Activated gamma-delta T cell treated with anti-CD3 and anti-CD28 coated beads, Interleukin-2, amount 50 U/mL, for 16 hours (primary cell): ENCODE data around the gene SPP1.

ENCODE experiments used
- DNase-seq: peaks from one replicate; pipeline ENCODE4 v3.0.0-alpha.2; 2020; ENCODE audit warnings: low read depth

Gene SPP1

GRCh38 chr4:87953826-87954225 lies 21.7 kb upstream of the SPP1 start:
- no peak for DNase-seq

GRCh38 chr4:87956501-87956900 lies 19.0 kb upstream of the SPP1 start:
- DNase-seq = no peak

- no peak for DNase-seq
Observed at GRCh38 chr4:87957061-87957460, 18.5 kb upstream of the SPP1 start.

GRCh38 chr4:87961993-87962392 lies 13.5 kb upstream of the SPP1 start:
- DNase-seq = no peak

GRCh38 chr4:87962398-87963146 lies 12.9 kb upstream of the SPP1 start:
- DNase-seq = no peak

- no peak for DNase-seq
Observed at GRCh38 chr4:87965501-87965975, 10.0 kb upstream of the SPP1 start.

GRCh38 chr4:87966095-87966496 lies 9.4 kb upstream of the SPP1 start:
- no peak for DNase-seq

GRCh38 chr4:87967193-87967592 lies 8.3 kb upstream of the SPP1 start:
- no peak for DNase-seq

GRCh38 chr4:87970121-87970520 lies 5.4 kb upstream of the SPP1 start:
- DNase-seq = no peak

GRCh38 chr4:87971866-87972265 lies 3.6 kb upstream of the SPP1 start:
- no peak for DNase-seq

GRCh38 chr4:87973283-87974169 lies 2.0 kb upstream of the SPP1 start:
- peak; percentile 12 for DNase-seq

- DNase-seq = no peak
Observed at GRCh38 chr4:87974856-87975462, 555 bp upstream of the SPP1 start.

GRCh38 chr4:87977521-87978278 lies 2.2 kb downstream of the SPP1 start:
- DNase-seq = no peak

GRCh38 chr4:87978681-87979080 lies 3.2 kb downstream of the SPP1 start:
- DNase-seq = no peak

- DNase-seq = no peak
Observed at GRCh38 chr4:87979810-87980209, 4.3 kb downstream of the SPP1 start.

- no peak for DNase-seq
Observed at GRCh38 chr4:87981486-87981885, 6.0 kb downstream of the SPP1 start.

- DNase-seq = no peak
Observed at GRCh38 chr4:87982036-87982435, 6.5 kb downstream of the SPP1 start.

GRCh38 chr4:87982446-87983010 lies 7.0 kb downstream of the SPP1 start:
- DNase-seq = no peak

GRCh38 chr4:87983996-87984395 lies 8.5 kb downstream of the SPP1 start:
- no peak for DNase-seq

GRCh38 chr4:87985097-87985886 lies 9.8 kb downstream of the SPP1 start:
- no peak for DNase-seq

- DNase-seq = no peak
Observed at GRCh38 chr4:87985887-87986200, 10.3 kb downstream of the SPP1 start.
